ENCODE measurements around the gene GPR108.

GRCh38 chr19:6769006-6769619, 31.7 kb upstream of the GPR108 start:
- TF ChIP-seq POLR2A (IDR thresholded peaks at IDR 0.05) = no peak
- TF ChIP-seq CTCF (IDR thresholded peaks at IDR 0.05) = peak in 1 of 4 experiments; percentile 50
- no peak for TF ChIP-seq POLR2AphosphoS5 (IDR thresholded peaks at IDR 0.05)
- TF ChIP-seq EP300 (IDR thresholded peaks at IDR 0.05) = no peak
